Stimulated activated CD8-positive, alpha-beta memory T cell treated with anti-CD3 and anti-CD28 coated beads, Interleukin-7, amount 100 ng/mL, for 48 hours (primary cell): ENCODE data around the gene NCAM1.

ENCODE experiments used
- DNase-seq, 2 donors: peaks; one replicate each; pipeline ENCODE4 v3.0.0-alpha.2; 2020; ENCODE audit warnings: low read depth in 1 of 2; ENCODE audit errors: extremely low read depth in 1 of 2

Gene NCAM1

DNA sequence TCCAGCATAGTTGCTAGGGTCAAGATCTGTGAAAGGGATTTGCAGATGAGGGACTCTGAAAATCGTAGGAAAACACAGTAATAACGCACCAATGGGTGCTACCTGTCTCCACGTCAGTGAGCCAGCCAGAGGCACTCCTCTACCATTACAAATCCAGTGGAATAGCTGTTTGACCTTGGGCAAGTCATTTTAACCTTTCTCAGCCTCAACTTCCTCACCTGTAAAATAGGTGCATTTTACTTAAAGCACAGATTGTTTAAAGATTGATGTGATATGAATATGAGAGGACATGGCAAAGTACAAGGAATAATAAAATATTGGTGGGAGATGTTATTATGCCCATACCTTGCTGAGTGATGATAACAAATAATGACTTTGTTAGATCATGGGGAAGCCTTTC lies 205.1 kb downstream of the NCAM1 start:
- DNase-seq: no peak

DNA sequence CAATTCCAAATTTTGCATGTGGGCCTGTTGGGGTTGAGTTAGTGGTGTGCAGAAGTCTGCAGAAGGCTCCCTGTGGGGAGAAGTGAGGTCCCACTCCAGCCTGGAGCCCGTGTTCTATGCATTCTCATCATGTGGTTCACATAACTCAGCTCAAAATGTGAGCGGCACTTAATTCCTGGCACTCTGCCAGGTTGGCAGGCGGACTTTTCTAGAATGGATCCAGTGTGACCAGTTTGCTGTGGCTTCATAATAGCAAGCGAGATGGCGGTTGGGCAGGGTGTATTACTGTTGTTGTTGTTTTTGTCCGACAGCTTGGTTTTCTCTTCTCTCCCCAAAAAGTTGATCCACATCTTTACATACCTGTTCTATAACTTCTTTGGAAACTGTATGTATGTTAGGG lies 206.4 kb downstream of the NCAM1 start:
- DNase-seq: no peak

DNA sequence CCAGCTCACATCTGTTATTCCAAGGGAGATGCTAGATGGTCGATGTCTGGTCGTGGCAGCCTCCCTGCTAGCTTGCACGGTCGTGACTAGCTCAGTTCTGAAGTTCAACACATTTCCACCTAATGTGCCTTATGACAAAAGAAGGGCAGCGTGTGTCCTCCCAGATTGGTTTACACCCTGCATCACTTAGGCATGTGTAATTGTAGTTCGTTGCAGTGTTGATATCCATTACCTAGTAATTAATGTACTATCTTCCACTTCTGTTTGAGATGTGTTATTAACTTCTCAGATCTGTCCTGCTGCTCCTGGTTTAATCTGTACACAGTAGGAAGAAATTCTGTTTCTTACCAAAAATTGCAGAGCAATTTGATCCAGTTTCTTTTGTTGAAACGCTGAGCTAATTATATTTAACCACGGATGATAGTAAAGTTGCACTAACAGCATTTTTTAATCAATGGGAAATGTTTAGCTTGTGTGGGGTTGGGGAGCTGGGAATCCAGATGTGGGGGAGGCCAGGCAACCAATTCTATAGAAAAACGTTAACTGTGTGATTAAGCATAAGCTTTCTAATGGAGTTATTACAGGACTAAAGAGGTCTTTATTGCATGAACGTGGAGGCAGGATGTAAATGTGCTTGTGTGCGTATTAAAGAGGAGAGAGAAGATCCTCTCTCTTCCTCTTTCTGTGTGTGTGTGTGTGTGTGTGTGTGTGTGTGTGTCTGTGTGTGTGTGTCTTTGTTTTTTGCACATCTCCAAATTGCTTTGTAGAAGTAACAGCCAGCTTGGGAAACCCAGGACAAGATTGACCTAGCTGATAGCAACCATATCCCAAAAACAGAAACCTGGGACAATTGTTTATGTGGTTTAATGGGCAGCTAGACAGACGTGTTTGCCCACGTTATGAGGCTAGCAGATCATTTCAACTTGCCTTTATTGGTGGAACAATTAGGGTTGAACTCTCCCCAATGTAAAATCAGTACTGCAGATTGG lies 207.4 kb downstream of the NCAM1 start:
- DNase-seq: no peak

DNA sequence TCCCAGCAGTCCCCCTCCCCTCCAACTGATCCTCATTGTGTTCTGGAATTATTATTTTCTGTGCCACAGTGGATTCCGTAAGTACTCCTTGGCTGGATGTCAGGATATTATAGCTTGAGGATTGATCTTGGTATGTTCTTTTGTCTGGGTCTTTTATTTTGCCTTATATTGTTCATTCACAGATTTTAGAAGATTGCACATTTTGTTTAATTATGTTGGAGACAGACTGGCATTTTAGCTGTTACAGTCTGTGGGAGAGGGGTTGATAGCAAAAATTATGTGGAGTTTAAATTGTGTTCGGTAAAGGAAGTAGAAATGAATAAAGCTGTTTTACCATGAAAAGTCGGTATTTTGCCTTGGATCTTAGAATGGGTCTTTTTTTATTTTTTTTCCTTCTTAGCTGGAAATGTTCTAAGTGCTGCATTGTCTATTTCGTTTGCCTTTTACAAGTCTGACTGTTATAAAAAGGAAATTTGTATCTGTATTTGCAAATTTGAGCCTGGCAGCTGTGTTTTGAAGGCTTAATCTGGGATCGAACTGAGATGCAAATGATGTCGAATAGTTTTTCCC lies 211.2 kb downstream of the NCAM1 start:
- no peak for DNase-seq

DNA sequence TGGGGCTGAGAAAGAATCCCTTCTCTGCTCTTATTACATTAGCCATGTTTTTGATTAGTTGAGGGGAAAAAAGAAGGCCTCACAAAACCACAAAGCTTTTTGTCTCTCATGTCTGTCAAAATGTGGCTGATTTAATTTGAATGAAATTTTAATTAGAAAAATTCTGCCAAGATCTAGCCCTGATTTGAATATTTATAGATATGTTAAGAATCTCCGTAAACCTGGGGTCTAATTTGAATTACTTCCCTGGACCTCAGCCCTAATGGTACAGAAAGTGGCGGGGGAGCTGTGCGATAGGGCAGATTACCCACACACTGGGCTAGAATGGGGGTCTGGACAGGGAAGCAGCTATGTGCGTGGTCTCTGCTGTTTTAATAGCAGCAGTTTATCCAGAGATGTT lies 211.9 kb downstream of the NCAM1 start:
- no peak for DNase-seq

DNA sequence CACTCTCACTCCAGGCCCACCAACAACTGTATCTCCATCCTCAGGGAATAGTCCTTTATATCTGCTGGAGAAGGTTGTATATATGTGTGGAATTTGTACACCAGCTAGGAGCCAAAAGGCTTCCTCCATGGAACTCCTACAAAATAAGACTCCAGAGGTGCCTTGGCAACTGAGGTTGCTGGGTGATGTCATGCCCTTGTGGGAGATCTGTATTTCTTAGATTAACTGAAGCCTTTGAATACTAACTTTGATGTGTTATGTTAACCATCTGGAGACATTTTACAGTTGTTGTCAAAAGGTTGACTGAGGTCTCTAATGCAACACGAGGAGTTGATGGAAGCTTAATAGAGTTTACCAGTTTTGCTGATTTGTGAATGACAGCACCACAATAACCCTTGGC lies 213.7 kb downstream of the NCAM1 start:
- DNase-seq: no peak

GRCh38 chr11:113176599-113177360 lies 215.6 kb downstream of the NCAM1 start:
- DNase-seq: no peak

- DNase-seq: no peak
Observed at GRCh38 chr11:113177671-113178070, 216.5 kb downstream of the NCAM1 start.

- DNase-seq: no peak
Observed at GRCh38 chr11:113178381-113179070, 217.3 kb downstream of the NCAM1 start.

- no peak for DNase-seq
Observed at GRCh38 chr11:113179181-113179704, 218.0 kb downstream of the NCAM1 start.

DNA sequence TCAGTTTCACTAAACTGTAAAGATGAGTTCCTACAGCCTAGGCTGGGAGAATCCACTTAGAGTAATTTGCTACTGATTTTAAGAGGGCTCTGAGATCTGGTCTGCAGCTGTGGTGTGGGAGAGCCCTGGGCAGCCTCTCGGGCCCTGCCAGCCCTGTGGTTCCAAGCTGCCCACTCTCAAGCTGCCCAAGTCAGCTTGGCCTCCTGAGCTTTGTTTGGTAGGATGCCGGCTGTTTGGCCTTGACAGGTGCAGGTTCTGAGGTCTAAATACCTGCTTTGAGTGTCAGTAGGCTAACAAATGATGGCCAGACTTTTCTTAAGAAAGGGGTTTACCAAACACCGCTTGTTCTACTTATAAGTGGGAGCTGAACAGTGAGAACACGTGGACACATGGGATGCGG lies 219.9 kb downstream of the NCAM1 start:
- no peak for DNase-seq

- no peak for DNase-seq
Observed at GRCh38 chr11:113182288-113182687, 221.1 kb downstream of the NCAM1 start.

- DNase-seq: no peak
Observed at GRCh38 chr11:113184498-113184897, 223.3 kb downstream of the NCAM1 start.

GRCh38 chr11:113188371-113188834 lies 227.2 kb downstream of the NCAM1 start:
- DNase-seq: no peak

- DNase-seq: no peak
Observed at GRCh38 chr11:113189909-113190667, 228.9 kb downstream of the NCAM1 start.

GRCh38 chr11:113192121-113192925 lies 231.1 kb downstream of the NCAM1 start:
- no peak for DNase-seq

GRCh38 chr11:113193016-113193415 lies 231.8 kb downstream of the NCAM1 start:
- no peak for DNase-seq

GRCh38 chr11:113193946-113194345 lies 232.7 kb downstream of the NCAM1 start:
- DNase-seq: no peak

GRCh38 chr11:113195728-113196127 lies 234.5 kb downstream of the NCAM1 start:
- no peak for DNase-seq
